Upper lobe of left lung (tissue), 4 donors: ENCODE results near the gene RNASEH2C.

ENCODE experiments used
- EP300 ChIP-seq, 4 donors: sonication (generic); formaldehyde crosslinking; IDR thresholded peaks; one replicate each; pipeline ENCODE4 v1.5.1; 2017; ENCODE audit warnings: antibody characterized with exemption in 4 of 4, control low read depth in 2 of 4
- POLR2A ChIP-seq, 4 donors: fragments of 450-650 bp; IDR thresholded peaks; one replicate each; pipeline ENCODE4 v1.5.1; 2016 to 2017; ENCODE audit warnings: antibody characterized with exemption in 4 of 4, mild to moderate bottlenecking in 2 of 4
- POLR2AphosphoS5 ChIP-seq, 2 donors: sonication (generic); formaldehyde crosslinking; IDR thresholded peaks; one replicate each; pipeline ENCODE4 v1.5.1; 2017; ENCODE audit warnings: antibody characterized with exemption in 2 of 2
- TF ChIP-seq, protein P1 (sequence below), 6 experiments: fragments of 450-650 bp in 4 of 6; fragments of 200-600 bp in 2 of 6; sonication (generic) in 2 of 6; IDR thresholded peaks; one replicate each; pipeline ENCODE4 v1.5.1; 2016 to 2019; ENCODE audit warnings: antibody characterized with exemption in 6 of 6

DNA sequence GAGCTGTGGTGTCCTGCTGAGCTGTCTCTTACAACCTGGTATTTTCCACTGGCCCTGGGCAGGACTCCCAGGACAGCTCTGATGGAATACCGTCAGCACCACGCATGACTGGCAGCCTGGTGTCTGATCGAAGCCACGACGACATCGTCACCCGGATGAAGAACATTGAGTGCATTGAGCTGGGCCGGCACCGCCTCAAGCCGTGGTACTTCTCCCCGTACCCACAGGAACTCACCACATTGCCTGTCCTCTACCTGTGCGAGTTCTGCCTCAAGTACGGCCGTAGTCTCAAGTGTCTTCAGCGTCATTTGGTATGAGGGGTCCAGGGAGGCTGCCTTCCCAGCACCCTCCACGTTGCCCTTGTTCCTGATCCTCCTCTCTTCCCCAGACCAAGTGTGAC lies 6.2 kb downstream of the RNASEH2C start:
- TF ChIP-seq, protein P1, sequence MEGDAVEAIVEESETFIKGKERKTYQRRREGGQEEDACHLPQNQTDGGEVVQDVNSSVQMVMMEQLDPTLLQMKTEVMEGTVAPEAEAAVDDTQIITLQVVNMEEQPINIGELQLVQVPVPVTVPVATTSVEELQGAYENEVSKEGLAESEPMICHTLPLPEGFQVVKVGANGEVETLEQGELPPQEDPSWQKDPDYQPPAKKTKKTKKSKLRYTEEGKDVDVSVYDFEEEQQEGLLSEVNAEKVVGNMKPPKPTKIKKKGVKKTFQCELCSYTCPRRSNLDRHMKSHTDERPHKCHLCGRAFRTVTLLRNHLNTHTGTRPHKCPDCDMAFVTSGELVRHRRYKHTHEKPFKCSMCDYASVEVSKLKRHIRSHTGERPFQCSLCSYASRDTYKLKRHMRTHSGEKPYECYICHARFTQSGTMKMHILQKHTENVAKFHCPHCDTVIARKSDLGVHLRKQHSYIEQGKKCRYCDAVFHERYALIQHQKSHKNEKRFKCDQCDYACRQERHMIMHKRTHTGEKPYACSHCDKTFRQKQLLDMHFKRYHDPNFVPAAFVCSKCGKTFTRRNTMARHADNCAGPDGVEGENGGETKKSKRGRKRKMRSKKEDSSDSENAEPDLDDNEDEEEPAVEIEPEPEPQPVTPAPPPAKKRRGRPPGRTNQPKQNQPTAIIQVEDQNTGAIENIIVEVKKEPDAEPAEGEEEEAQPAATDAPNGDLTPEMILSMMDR (IDR thresholded peaks at IDR 0.05) = no peak
- TF ChIP-seq POLR2A (IDR thresholded peaks at IDR 0.05) (no peak), EP300 (IDR thresholded peaks at IDR 0.05) (no peak), POLR2AphosphoS5 (IDR thresholded peaks at IDR 0.05) (no peak)
